ENCODE data around the gene CDC42BPA. TPM values are rescaled to one million over a fixed set of nuclear protein-coding genes. Genes with fewer than 3 reads are reported as not detected.

Gene CDC42BPA
- total and polyA plus RNA-seq, 2 donors (not counting 1 experiment from before 2014, with no cell fraction given): 26.4 to 77.1 TPM

- TF ChIP-seq, protein P1, sequence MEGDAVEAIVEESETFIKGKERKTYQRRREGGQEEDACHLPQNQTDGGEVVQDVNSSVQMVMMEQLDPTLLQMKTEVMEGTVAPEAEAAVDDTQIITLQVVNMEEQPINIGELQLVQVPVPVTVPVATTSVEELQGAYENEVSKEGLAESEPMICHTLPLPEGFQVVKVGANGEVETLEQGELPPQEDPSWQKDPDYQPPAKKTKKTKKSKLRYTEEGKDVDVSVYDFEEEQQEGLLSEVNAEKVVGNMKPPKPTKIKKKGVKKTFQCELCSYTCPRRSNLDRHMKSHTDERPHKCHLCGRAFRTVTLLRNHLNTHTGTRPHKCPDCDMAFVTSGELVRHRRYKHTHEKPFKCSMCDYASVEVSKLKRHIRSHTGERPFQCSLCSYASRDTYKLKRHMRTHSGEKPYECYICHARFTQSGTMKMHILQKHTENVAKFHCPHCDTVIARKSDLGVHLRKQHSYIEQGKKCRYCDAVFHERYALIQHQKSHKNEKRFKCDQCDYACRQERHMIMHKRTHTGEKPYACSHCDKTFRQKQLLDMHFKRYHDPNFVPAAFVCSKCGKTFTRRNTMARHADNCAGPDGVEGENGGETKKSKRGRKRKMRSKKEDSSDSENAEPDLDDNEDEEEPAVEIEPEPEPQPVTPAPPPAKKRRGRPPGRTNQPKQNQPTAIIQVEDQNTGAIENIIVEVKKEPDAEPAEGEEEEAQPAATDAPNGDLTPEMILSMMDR (conservative IDR thresholded peaks at IDR 0.05 in 1 of 2, IDR thresholded peaks at IDR 0.05 in 1 of 2; ENCODE audit: low read depth in 1 of 2, low read length in 2 of 2): no peak
- no peak for TF ChIP-seq EZH2 (IDR thresholded peaks at IDR 0.05; ENCODE audit: low read length, missing control alignments)
- H3K9ac ChIP-seq (ENCODE audit: insufficient read depth, low read length): no peak overlapping the region
- no peaks in the 10 kb centered on the region for H3K4me1 ChIP-seq (ENCODE audit: control insufficient read depth, extremely low read depth, insufficient read depth, low read length)
- H4K20me1 ChIP-seq (ENCODE audit: control insufficient read depth, extremely low read depth, insufficient read depth, low read length): no peaks in the 10 kb centered on the region
- H3K79me2 ChIP-seq (ENCODE audit: control insufficient read depth, insufficient read depth, low read length): no peaks in the 10 kb centered on the region
- no peak overlapping the region for H3K4me3 ChIP-seq (replicated peaks in 1 of 4; ENCODE audit: control extremely low read depth in 1 of 4, insufficient read depth in 1 of 4, low read depth in 3 of 4, low read length in 4 of 4)
- H3K27ac ChIP-seq (ENCODE audit: insufficient read depth, low read length): no peak overlapping the region
- no peak overlapping the region for H3K4me2 ChIP-seq (ENCODE audit: extremely low read depth, insufficient read depth, low read length)
- H3K36me3 ChIP-seq (ENCODE audit: control insufficient read depth, insufficient read depth, low read length): no peaks in the 10 kb centered on the region
- no peak overlapping the region for H2AFZ ChIP-seq (ENCODE audit: low read length)
- no peaks in the 10 kb centered on the region for H3K27me3 ChIP-seq (ENCODE audit: control insufficient read depth, insufficient read depth, low read length)
- DNase-seq (ENCODE audit: low read depth in 2 of 2): peak in 1 of 2 donors; percentile 45
- no peaks in the 10 kb centered on the region for H3K9me3 ChIP-seq (ENCODE audit: control insufficient read depth, insufficient read depth, low read depth, low read length)
Observed at GRCh38 chr1:227073786-227074185, 244.5 kb downstream of the CDC42BPA start.

DNA sequence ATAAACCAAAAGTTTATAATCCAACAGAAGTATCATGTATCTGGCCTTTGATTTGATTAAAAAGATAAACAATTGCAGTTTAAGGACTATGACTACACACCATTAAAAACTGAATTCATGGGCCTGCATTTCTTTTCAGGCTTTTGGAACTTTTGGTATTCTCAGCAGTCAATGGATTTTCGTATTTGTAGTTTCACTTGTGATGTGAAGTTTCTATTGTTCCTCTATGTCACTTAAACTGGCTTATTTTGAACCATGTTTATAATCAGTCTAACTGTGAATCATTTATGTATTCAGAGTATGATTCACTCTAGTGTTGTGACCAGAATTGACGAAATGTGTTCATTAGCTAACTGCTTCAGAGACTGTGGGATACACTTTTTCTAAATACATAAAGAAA is 245.3 kb downstream of the CDC42BPA start:
- H2AFZ ChIP-seq (ENCODE audit: low read length): no peak overlapping the region
- H4K20me1 ChIP-seq (ENCODE audit: control insufficient read depth, extremely low read depth, insufficient read depth, low read length): no peaks in the 10 kb centered on the region
- no peaks in the 10 kb centered on the region for H3K9me3 ChIP-seq (ENCODE audit: control insufficient read depth, insufficient read depth, low read depth, low read length)
- no peak overlapping the region for H3K9ac ChIP-seq (ENCODE audit: insufficient read depth, low read length)
- no peaks in the 10 kb centered on the region for H3K36me3 ChIP-seq (ENCODE audit: control insufficient read depth, insufficient read depth, low read length)
- H3K27me3 ChIP-seq (ENCODE audit: control insufficient read depth, insufficient read depth, low read length): no peaks in the 10 kb centered on the region
- H3K27ac ChIP-seq (ENCODE audit: insufficient read depth, low read length): no peak overlapping the region
- no peaks in the 10 kb centered on the region for H3K79me2 ChIP-seq (ENCODE audit: control insufficient read depth, insufficient read depth, low read length)
- TF ChIP-seq EZH2 (IDR thresholded peaks at IDR 0.05; ENCODE audit: low read length, missing control alignments): no peak
- H3K4me2 ChIP-seq (ENCODE audit: extremely low read depth, insufficient read depth, low read length): no peak overlapping the region
- H3K4me3 ChIP-seq (replicated peaks in 1 of 4; ENCODE audit: control extremely low read depth in 1 of 4, insufficient read depth in 1 of 4, low read depth in 3 of 4, low read length in 4 of 4): no peak overlapping the region
- H3K4me1 ChIP-seq (ENCODE audit: control insufficient read depth, extremely low read depth, insufficient read depth, low read length): no peaks in the 10 kb centered on the region
- DNase-seq (ENCODE audit: low read depth in 2 of 2): peak; percentile 47 to 59

GRCh38 chr1:227071895-227072587 is 246.3 kb downstream of the CDC42BPA start:
- DNase-seq (ENCODE audit: low read depth in 2 of 2): peak in 1 of 2 donors; percentile 11
- Histone ChIP-seq H4K20me1 (ENCODE audit: control insufficient read depth, extremely low read depth, insufficient read depth, low read length) (no peaks in the 10 kb centered on the region), H3K4me3 (replicated peaks in 1 of 4; ENCODE audit: control extremely low read depth in 1 of 4, insufficient read depth in 1 of 4, low read depth in 3 of 4, low read length in 4 of 4) (no peak overlapping the region), H3K27ac (ENCODE audit: insufficient read depth, low read length) (no peak overlapping the region), H3K79me2 (ENCODE audit: control insufficient read depth, insufficient read depth, low read length) (no peaks in the 10 kb centered on the region), H3K27me3 (ENCODE audit: control insufficient read depth, insufficient read depth, low read length) (no peaks in the 10 kb centered on the region), H3K9ac (ENCODE audit: insufficient read depth, low read length) (no peak overlapping the region), H3K4me2 (ENCODE audit: extremely low read depth, insufficient read depth, low read length) (no peak overlapping the region), H3K36me3 (ENCODE audit: control insufficient read depth, insufficient read depth, low read length) (no peaks in the 10 kb centered on the region), H3K4me1 (ENCODE audit: control insufficient read depth, extremely low read depth, insufficient read depth, low read length) (no peaks in the 10 kb centered on the region), H3K9me3 (ENCODE audit: control insufficient read depth, insufficient read depth, low read depth, low read length) (no peaks in the 10 kb centered on the region), H2AFZ (ENCODE audit: low read length) (no peak overlapping the region)
- no peak for TF ChIP-seq EZH2 (IDR thresholded peaks at IDR 0.05; ENCODE audit: low read length, missing control alignments)
- TF ChIP-seq, protein P1 (conservative IDR thresholded peaks at IDR 0.05 in 1 of 2, IDR thresholded peaks at IDR 0.05 in 1 of 2; ENCODE audit: low read depth in 1 of 2, low read length in 2 of 2): no peak
